Upper lobe of left lung (tissue), 4 donors: ENCODE results near the gene SIN3A.

ENCODE experiments used
- EP300 ChIP-seq, 4 donors: sonication (generic); formaldehyde crosslinking; IDR thresholded peaks; one replicate each; pipeline ENCODE4 v1.5.1; 2017; ENCODE audit warnings: antibody characterized with exemption in 4 of 4, control low read depth in 2 of 4
- POLR2A ChIP-seq, 4 donors: fragments of 450-650 bp; IDR thresholded peaks; one replicate each; pipeline ENCODE4 v1.5.1; 2016 to 2017; ENCODE audit warnings: antibody characterized with exemption in 4 of 4, mild to moderate bottlenecking in 2 of 4
- TF ChIP-seq, protein P1 (sequence below), 6 experiments: fragments of 450-650 bp in 4 of 6; fragments of 200-600 bp in 2 of 6; sonication (generic) in 2 of 6; IDR thresholded peaks; one replicate each; pipeline ENCODE4 v1.5.1; 2016 to 2019; ENCODE audit warnings: antibody characterized with exemption in 6 of 6

DNA sequence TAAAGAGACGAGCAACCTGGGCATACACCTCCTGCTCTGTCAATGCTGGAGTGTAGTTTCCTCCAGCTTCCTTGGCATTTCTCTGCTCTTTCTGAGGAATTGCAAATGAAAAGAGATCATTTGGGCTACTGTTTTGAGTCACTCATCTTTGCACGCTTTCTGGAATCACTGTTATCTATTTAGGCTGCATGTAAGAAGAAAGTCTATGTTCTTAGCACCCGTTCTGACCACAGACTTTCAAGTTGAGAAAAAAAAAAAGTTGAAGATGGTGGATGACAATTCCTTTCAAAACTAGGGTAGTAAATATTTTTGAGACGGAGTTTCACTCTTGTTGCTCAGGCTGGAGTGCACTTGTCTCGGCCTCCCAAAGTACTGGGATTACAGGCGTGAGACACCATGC, 41.3 kb downstream of the SIN3A start:
- TF ChIP-seq POLR2A (IDR thresholded peaks at IDR 0.05): no peak
- TF ChIP-seq, protein P1, sequence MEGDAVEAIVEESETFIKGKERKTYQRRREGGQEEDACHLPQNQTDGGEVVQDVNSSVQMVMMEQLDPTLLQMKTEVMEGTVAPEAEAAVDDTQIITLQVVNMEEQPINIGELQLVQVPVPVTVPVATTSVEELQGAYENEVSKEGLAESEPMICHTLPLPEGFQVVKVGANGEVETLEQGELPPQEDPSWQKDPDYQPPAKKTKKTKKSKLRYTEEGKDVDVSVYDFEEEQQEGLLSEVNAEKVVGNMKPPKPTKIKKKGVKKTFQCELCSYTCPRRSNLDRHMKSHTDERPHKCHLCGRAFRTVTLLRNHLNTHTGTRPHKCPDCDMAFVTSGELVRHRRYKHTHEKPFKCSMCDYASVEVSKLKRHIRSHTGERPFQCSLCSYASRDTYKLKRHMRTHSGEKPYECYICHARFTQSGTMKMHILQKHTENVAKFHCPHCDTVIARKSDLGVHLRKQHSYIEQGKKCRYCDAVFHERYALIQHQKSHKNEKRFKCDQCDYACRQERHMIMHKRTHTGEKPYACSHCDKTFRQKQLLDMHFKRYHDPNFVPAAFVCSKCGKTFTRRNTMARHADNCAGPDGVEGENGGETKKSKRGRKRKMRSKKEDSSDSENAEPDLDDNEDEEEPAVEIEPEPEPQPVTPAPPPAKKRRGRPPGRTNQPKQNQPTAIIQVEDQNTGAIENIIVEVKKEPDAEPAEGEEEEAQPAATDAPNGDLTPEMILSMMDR (IDR thresholded peaks at IDR 0.05): no peak
- TF ChIP-seq EP300 (IDR thresholded peaks at IDR 0.05): no peak
